Stimulated activated CD8-positive, alpha-beta memory T cell treated with anti-CD3 and anti-CD28 coated beads, Interleukin-12 subunit alpha, Interleukin-12 subunit beta, amount 100 ng/mL, for 24 hours (primary cell): Measurements from ENCODE around the gene SAP130.
"Not testable (repeated sequence)": the region's sequence is repeated elsewhere in the genome, so short reads cannot be mapped to it uniquely, and the experiment has no call there.

ENCODE experiments used
- DNase-seq: peaks from one replicate; pipeline ENCODE4 v3.0.0-alpha.2; 2020; ENCODE audit errors: extremely low read depth

SAP130 gene

DNA sequence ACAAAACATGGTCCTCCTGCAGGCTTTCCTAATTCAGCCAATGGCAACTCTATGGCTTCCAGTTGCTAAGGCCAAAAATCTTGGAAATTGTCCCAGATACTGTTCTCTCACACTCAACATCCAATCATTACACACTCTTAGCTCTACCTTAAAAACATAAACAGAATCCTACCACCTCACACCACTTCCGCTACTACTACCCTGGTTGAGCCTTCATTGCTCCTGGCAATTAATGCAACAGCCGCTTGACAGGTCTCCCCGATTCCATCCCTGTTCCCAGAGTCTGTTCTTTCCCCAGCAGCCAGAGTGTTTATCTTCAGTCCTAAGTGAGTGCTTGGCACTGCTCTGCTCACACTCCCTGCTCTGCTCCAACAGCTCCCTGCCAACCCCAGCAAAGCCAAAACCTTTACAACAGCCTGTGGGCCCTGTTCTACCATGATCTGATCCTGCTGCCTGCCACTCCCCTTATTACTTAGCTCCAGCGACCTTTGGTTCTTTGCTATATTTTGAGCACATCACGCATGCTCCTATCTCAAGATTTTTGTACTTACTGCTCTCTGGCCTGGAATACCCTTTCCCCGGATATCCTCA lies 74.6 kb downstream of the SAP130 start:
- DNase-seq, result no peak

DNA sequence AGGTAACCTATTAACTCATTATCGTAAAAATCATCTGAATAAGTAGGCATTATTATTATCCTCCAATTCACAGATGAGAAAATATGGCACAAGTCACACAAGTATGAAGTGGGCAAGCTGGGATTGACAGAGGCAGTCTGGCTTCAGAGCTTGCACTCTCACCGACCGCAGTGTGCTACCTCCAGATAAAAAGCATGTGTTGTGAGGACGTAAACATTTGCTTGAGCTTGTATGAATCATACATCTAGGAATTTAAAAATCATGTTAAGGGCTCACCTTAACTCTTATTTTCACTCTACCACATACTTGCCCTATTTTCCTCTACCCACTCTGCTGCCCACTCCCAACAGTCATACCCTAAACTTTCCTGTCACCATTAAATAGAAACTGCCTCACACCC lies 76.8 kb downstream of the SAP130 start:
- DNase-seq, result no peak

GRCh38 chr2:127950264-127950663 lies 77.6 kb downstream of the SAP130 start:
- no peak for DNase-seq

- no peak for DNase-seq
These were observed 82.6 kb downstream of the SAP130 start for GRCh38 chr2:127945281-127945680.

GRCh38 chr2:127943186-127943585 lies 84.7 kb downstream of the SAP130 start:
- DNase-seq, result no peak

- DNase-seq, result no peak
These were observed 85.9 kb downstream of the SAP130 start for GRCh38 chr2:127942002-127942401.

- no peak for DNase-seq
These were observed 86.4 kb downstream of the SAP130 start for GRCh38 chr2:127941461-127941860.

- DNase-seq, result no peak
These were observed 87.2 kb downstream of the SAP130 start for GRCh38 chr2:127940641-127941040.

GRCh38 chr2:127935337-127935736 lies 92.5 kb downstream of the SAP130 start:
- DNase-seq, result no peak

GRCh38 chr2:127932199-127932876 lies 95.5 kb downstream of the SAP130 start:
- no peak for DNase-seq

DNA sequence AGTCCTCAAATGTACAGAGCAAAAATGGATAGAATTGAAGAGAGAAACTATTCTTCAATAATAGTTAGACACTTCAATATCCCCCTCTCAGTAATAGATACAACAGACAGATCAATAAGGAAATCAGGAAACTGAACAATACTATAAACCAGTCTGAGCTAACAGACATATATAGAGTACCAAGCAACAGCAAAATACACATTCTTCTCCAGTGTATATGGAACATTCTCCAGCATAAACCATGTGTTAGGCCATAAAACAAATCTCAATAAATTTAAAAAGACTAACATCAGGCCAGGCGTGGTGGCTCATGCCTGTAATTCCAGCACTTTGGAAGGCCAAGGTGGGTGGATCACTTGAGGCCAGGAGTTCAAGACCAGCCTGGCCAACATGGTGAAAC lies 98.4 kb downstream of the SAP130 start:
- DNase-seq, result no peak

DNA sequence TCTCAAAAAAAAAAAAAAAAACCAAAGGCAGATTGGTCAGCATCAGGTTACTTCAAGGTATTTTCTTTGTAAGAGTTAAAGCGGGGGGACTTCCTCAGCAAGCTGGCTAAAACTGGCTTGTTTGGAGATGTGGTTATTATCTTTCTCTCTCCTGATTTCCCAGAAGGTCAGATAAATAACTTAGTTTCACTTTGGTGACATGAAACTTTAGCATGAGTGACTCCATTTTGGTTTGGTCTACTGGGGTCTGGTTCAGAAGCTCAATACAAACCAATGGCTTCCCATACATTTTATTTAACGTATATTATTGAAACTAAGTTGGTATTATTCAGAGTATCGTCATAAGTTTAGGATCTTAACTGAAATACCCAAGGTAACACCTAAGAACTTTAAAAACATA lies 100.5 kb downstream of the SAP130 start:
- no peak for DNase-seq

- no peak for DNase-seq
These were observed 109.9 kb downstream of the SAP130 start for GRCh38 chr2:127917916-127918315.

DNA sequence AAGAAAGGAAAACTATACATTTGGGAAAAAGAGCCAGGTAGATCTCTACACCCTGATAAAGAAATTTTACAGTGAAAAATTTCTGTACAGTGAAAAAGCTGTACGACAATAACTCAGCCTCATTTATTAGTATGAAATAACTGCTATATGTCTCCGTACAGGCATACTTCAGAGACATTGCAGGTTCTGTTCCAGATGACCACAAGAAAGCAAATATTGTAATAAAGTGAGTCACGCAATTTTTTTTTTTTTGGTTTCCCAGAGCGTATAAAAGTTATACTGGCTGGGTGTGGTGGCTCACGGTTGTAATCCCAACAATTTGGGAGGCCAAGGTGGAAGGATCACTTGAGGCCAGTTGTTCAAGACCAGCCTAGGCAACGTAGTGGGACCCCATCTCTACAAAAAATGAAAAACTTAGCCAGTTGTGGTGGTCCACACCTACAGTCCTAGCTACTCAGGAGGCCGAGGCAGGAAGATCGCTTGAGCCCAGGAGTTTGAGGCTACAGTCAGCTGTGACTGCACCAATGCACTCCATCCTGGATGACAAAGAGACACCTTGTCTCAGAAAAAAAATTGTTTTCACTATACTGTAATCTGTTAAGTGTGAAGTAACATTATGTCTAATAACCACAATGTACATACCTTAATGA lies 113.9 kb downstream of the SAP130 start:
- no peak for DNase-seq

DNA sequence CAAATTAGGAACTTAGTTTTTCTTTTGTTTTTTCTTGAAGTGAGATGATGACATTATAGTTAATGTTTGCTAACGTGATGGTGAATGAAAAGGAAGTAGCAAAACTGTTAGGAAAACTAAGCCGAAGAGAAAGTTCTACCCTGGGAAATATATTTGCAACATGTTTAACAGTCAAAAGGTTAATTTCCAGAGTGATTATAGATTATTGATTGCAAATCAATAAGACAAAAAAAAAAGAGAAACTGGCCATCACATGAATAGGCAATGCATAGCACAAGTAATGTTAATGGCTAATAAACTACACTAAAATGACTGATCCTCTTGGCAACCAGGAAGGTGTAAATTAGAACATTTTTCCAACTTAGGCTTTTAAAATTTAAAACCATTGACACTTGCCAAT lies 116.1 kb downstream of the SAP130 start:
- no peak for DNase-seq

DNA sequence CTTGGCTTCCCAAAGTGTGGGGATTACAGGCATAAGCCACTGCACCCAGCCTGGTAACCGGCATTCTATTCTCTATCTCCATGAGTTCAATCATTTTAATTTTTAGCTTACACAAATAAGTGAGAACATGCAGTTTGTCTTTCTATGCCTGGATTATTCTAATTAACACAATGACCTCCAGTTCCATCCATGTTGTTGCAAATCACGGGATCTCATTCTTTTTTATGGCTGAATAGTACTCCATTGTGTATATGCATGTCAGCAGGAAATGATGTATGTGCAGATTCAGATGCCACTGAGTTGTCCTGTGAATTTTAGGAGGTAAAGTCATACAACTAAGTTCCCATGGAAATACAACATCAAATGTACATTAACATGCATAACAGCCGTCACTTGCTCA lies 117.4 kb downstream of the SAP130 start:
- DNase-seq, result no peak

GRCh38 chr2:127909019-127909418 lies 118.8 kb downstream of the SAP130 start:
- no peak for DNase-seq

DNA sequence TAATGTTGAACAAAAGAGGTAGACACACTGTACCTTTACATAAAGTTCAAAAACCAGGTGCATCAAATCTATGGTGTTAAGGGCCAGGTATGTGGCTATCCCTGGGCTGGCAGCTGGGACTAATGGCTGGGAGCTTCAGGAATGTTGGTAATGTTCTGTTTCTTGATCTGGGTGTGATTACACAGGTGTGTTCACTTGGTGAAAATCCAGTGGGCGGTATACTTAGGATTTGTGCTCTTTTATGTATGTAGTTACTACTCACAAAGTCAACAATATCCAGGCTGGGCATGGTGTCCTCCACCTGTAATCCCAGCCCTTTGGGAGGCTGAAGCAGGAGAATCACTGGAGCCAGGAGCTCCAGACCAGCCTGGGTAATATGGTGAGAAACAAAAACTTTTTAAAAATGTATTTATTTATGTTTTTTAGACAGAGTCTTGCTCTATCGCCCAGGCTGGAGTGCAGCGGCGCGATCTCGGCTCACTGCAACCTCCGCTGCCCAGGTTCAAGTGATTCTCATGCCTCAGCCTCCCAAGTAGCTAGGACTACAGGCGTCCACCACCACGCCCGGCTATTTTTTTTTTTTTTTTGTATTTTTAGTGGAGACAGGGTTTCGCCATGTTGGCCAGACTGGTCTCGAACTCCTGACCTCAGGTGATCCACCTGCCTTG lies 120.0 kb downstream of the SAP130 start:
- DNase-seq, result not testable (repeated sequence)

DNA sequence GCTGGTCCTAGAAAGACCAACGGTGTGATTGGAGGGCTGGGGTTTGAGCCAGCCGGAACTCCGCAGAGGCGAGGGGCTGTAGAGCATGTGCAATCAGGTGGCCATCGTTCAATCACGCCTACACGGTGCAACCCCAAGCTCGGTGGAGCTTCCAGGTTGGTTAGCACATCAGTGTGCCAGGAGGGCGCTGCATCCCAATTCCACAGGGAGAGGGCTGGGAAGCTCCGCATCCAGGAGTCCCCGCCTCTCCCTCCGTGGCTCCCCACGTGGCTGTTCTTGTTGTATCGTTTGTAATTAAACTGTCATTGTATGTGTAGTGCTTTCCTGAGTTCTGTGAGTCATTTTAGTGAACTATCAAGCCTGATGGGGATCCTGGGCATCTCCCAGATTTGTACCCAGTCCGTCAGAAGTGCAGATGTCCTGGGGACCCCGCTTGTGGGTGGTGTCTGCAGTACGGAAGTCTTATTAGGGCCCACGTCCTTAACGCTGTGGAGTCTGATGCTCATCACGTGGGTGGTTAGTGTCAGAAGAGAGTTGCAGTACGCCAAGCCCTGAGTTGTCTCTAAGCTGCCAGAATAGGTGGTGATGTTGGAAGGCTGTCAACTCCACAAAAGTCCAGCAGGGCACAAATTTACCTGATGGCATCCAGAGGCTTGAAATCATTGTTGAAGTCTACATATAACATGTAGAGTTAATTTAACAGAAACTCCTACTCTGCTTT lies 121.5 kb downstream of the SAP130 start:
- no peak for DNase-seq

DNA sequence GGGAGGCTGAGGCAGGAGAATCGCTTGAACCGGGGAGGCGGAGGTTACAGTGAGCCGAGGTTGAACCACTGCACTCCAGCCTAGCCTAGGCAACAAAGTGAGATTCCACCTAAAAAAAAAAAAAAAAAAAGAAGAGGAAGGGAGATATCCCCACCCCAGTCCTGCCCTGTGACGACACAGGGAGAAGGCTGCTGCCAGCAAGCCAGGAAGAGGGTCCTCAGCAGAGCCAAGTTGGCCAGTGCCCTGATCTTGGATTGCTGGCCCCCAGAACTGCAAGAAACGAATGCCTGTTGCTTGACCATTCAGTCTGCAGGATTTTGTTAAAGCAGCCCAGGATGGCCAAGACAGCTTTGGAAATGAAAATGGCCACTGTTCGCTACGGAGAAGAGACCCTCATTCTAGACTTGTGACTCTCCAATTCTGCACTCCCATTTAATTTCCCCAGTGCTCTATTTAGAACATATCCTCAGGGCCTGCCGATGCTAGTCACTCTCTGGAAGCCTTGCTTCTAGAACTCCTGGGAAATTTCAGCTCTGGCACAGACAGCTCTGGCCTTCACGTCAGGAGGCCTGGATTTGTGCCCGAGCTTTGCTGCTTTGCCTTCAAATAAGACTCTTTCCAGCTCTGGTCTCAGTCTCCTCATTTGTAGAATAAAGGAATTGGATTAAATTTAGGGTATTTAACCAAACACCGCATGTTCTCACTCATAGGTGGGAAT lies 126.4 kb downstream of the SAP130 start:
- no peak for DNase-seq

DNA sequence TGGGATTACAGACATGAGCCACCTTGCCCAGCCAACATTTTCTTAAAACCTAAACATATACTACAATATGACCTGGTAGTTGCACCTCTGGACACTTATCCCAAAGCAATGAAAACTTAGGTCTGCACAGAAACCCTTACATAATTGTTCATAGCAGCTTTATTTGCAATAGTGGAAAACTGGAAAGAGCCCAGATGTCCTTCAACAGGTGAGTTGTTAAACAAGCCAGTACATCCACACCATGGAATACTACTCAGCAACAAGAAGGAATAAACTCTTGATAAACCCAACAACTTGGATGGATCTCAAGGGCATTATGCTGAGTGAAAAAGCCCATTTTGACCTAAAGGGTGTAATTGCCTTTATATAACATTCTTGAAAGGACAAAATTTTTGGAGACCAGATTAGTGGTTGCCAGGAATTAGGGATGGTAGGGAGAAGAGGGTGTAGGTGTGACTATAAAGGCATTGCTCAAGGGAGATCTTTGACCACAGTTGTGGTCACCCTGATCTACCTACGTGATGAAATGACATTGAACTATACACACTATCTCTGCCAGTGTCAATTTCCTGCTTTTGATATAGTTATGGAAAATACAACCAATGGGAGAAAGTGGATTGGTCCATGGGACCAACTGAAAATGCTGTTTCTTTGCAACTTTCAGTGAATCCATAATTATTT lies 130.2 kb downstream of the SAP130 start:
- DNase-seq, result no peak
